ENCODE results near the gene TRIM3.

TRIM3 gene

GRCh38 chr11:6480299-6480914 is 6.7 kb upstream of the TRIM3 start:
- FAIRE-seq, result no peak

GRCh38 chr11:6476571-6476970 is 2.8 kb upstream of the TRIM3 start:
- FAIRE-seq, result no peak

GRCh38 chr11:6475936-6476335 is 2.2 kb upstream of the TRIM3 start:
- FAIRE-seq, result no peak

GRCh38 chr11:6474806-6475500 is 1.2 kb upstream of the TRIM3 start:
- FAIRE-seq, result no peak

- no peak for FAIRE-seq
Observed at GRCh38 chr11:6474413-6474792, 662 bp upstream of the TRIM3 start.

GRCh38 chr11:6472934-6473333 is 807 bp downstream of the TRIM3 start:
- FAIRE-seq, result no peak

GRCh38 chr11:6469599-6469998 is 4.1 kb downstream of the TRIM3 start:
- no peak for FAIRE-seq

- FAIRE-seq, result no peak
Observed at GRCh38 chr11:6468712-6469495, 4.8 kb downstream of the TRIM3 start.

GRCh38 chr11:6459099-6459450 is 14.7 kb downstream of the TRIM3 start:
- no peak for FAIRE-seq

- FAIRE-seq, result no peak
Observed at GRCh38 chr11:6458352-6459098, 15.2 kb downstream of the TRIM3 start.

GRCh38 chr11:6457581-6458320 is 16.0 kb downstream of the TRIM3 start:
- no peak for FAIRE-seq

- FAIRE-seq, result no peak
Observed at GRCh38 chr11:6456361-6457073, 17.2 kb downstream of the TRIM3 start.

GRCh38 chr11:6455070-6455469 is 18.7 kb downstream of the TRIM3 start:
- FAIRE-seq, result no peak

GRCh38 chr11:6453152-6453551 is 20.6 kb downstream of the TRIM3 start:
- no peak for FAIRE-seq

GRCh38 chr11:6452219-6452618 is 21.5 kb downstream of the TRIM3 start:
- no peak for FAIRE-seq

- FAIRE-seq, result no peak
Observed at GRCh38 chr11:6448574-6448973, 25.2 kb downstream of the TRIM3 start.

- FAIRE-seq, result no peak
Observed at GRCh38 chr11:6443269-6444003, 30.3 kb downstream of the TRIM3 start.

GRCh38 chr11:6442441-6442840 is 31.3 kb downstream of the TRIM3 start:
- FAIRE-seq, result no peak

- no peak for FAIRE-seq
Observed at GRCh38 chr11:6440906-6441358, 32.8 kb downstream of the TRIM3 start, which contains the start of gene HPX. TSS of gene HPX (minus strand) at chr11:6440987. CDS start at chr11:6440963, 24 bp downstream.

GRCh38 chr11:6438979-6439571 is 34.7 kb downstream of the TRIM3 start:
- FAIRE-seq, result no peak

- FAIRE-seq, result no peak
Observed at GRCh38 chr11:6437993-6438392, 35.7 kb downstream of the TRIM3 start.

All from colon (tissue), 2 donors.